Effector memory CD4-positive, alpha-beta T cell (primary cell): ENCODE results near the gene KIAA1671.

Experiments used
- DNase-seq, 3 donors: peaks; one replicate each; pipeline ENCODE4 v3.0.0-alpha.2; 2020
- H3K27ac ChIP-seq: 2 replicates; pipeline ENCODE4 v1.7.0; 2013; ENCODE audit warnings: mild to moderate bottlenecking, low read length, moderate library complexity; ENCODE audit not compliant: insufficient read depth, poor library complexity, severe bottlenecking
- H3K27me3 ChIP-seq: replicated peaks from 2 replicates; pipeline ENCODE4 v1.7.0; 2013; ENCODE audit warnings: mild to moderate bottlenecking, low read length; ENCODE audit not compliant: insufficient read depth, control insufficient read depth, poor library complexity, severe bottlenecking
- H3K36me3 ChIP-seq: 2 replicates; pipeline ENCODE4 v1.7.0; 2013; ENCODE audit warnings: mild to moderate bottlenecking, low read length, moderate library complexity; ENCODE audit not compliant: control insufficient read depth, insufficient read depth
- H3K4me1 ChIP-seq: 2 replicates; pipeline ENCODE4 v1.7.0; 2013; ENCODE audit warnings: low read length, mild to moderate bottlenecking; ENCODE audit not compliant: control insufficient read depth, insufficient read depth, poor library complexity, severe bottlenecking
- H3K4me3 ChIP-seq: 2 replicates; pipeline ENCODE4 v1.7.0; 2013; ENCODE audit warnings: low read length, low read depth, mild to moderate bottlenecking; ENCODE audit not compliant: insufficient read depth, poor library complexity, severe bottlenecking
- H3K9me3 ChIP-seq: 2 replicates; pipeline ENCODE4 v1.7.0; 2013; ENCODE audit warnings: mild to moderate bottlenecking, low read length, moderate library complexity; ENCODE audit not compliant: control insufficient read depth

KIAA1671 gene

GRCh38 chr22:25162561-25162960, 210.0 kb downstream of the KIAA1671 start:
- Histone ChIP-seq H3K4me1 (no peaks in the 10 kb centered on the region), H3K27ac (no peak overlapping the region), H3K36me3 (no peaks in the 10 kb centered on the region), H3K9me3 (no peaks in the 10 kb centered on the region), H3K4me3 (no peak overlapping the region), H3K27me3 (no peaks in the 10 kb centered on the region)
- no peak for DNase-seq

GRCh38 chr22:25165785-25166184, 213.3 kb downstream of the KIAA1671 start:
- Histone ChIP-seq H3K27ac (no peak overlapping the region), H3K4me1 (no peaks in the 10 kb centered on the region), H3K27me3 (no peaks in the 10 kb centered on the region), H3K4me3 (no peak overlapping the region), H3K9me3 (no peaks in the 10 kb centered on the region), H3K36me3 (no peaks in the 10 kb centered on the region)
- DNase-seq: no peak

DNA sequence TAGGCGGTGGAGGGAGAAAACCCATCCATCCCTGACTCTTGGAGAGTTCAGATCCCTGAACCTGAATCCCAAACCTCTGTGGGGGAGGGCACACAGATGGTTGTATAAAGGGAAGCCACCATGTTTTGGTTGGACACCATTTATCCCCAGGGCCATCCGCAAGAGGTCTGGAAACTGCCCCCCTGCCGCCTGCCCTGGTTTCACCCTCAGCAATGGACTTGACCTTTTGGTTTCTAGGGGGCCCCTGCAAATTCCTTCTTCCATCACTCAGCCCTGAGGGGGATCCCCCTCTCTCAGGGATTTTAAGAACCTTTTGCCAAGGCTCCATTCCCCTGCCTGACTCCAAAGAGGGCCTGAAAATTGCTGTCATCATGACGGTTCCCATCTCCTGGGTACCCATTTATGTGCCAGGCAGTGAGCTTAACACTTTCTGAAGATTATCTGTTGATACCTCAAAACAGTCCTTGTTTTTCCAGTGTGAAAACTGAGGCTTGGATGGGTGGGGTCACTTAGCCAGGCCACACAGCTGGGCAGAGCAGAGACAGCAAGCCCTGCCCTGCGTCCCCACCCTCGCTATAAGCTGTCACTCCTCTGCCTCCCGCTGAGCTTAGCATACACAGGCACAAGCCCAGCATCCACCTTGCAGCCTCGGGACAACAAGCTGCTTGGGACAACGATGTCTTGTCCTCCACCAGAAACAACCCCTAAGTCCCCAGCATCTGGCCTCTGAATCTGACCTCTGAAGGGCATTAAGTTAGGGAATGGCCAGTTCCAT, 213.9 kb downstream of the KIAA1671 start:
- Histone ChIP-seq H3K4me1 (no peaks in the 10 kb centered on the region), H3K4me3 (no peak overlapping the region), H3K36me3 (no peaks in the 10 kb centered on the region), H3K27me3 (no peaks in the 10 kb centered on the region), H3K9me3 (no peaks in the 10 kb centered on the region), H3K27ac (no peak overlapping the region)
- no peak for DNase-seq

- H3K27me3 ChIP-seq: no peaks in the 10 kb centered on the region
- no peaks in the 10 kb centered on the region for H3K36me3 ChIP-seq
- H3K27ac ChIP-seq: no peak overlapping the region
- H3K4me1 ChIP-seq: no peaks in the 10 kb centered on the region
- no peak for DNase-seq
- H3K4me3 ChIP-seq: no peak overlapping the region
- H3K9me3 ChIP-seq: no peaks in the 10 kb centered on the region
These were observed 214.6 kb downstream of the KIAA1671 start for GRCh38 chr22:25167082-25167481.

GRCh38 chr22:25167834-25168601, 215.5 kb downstream of the KIAA1671 start:
- Histone ChIP-seq H3K27me3 (no peaks in the 10 kb centered on the region), H3K27ac (no peak overlapping the region), H3K36me3 (no peaks in the 10 kb centered on the region), H3K9me3 (no peaks in the 10 kb centered on the region), H3K4me3 (no peak overlapping the region), H3K4me1 (no peaks in the 10 kb centered on the region)
- no peak for DNase-seq

- no peak for DNase-seq
- H3K36me3 ChIP-seq: no peaks in the 10 kb centered on the region
- H3K27me3 ChIP-seq: no peaks in the 10 kb centered on the region
- no peak overlapping the region for H3K4me3 ChIP-seq
- H3K27ac ChIP-seq: no peak overlapping the region
- no peaks in the 10 kb centered on the region for H3K9me3 ChIP-seq
- H3K4me1 ChIP-seq: no peaks in the 10 kb centered on the region
These were observed 216.9 kb downstream of the KIAA1671 start for GRCh38 chr22:25169278-25170031.

GRCh38 chr22:25170426-25170980, 218.0 kb downstream of the KIAA1671 start:
- Histone ChIP-seq H3K27ac (no peak overlapping the region), H3K9me3 (no peaks in the 10 kb centered on the region), H3K4me1 (no peaks in the 10 kb centered on the region), H3K27me3 (no peaks in the 10 kb centered on the region), H3K36me3 (no peaks in the 10 kb centered on the region), H3K4me3 (no peak overlapping the region)
- no peak for DNase-seq

- Histone ChIP-seq H3K27me3 (no peaks in the 10 kb centered on the region), H3K36me3 (no peaks in the 10 kb centered on the region), H3K27ac (no peak overlapping the region), H3K4me1 (no peaks in the 10 kb centered on the region), H3K9me3 (no peaks in the 10 kb centered on the region), H3K4me3 (no peak overlapping the region)
- no peak for DNase-seq
These were observed 219.6 kb downstream of the KIAA1671 start for GRCh38 chr22:25172153-25172552.

GRCh38 chr22:25174156-25174887, 221.8 kb downstream of the KIAA1671 start:
- Histone ChIP-seq H3K4me3 (no peak overlapping the region), H3K27ac (no peak overlapping the region)

More at GRCh38 chr22:25174156-25174887, 221.8 kb downstream of the KIAA1671 start:
- Histone ChIP-seq H3K4me1 (no peaks in the 10 kb centered on the region), H3K36me3 (no peaks in the 10 kb centered on the region), H3K27me3 (no peaks in the 10 kb centered on the region), H3K9me3 (no peaks in the 10 kb centered on the region)
- DNase-seq: no peak
